Activated CD4-positive, alpha-beta T cell treated with anti-CD3 and anti-CD28 coated beads, Interleukin-2, amount 10 ng/mL, durations not matched to agents 24 days and 14 days (primary cell): ENCODE measurements around the gene MYH3. TPM values are rescaled to one million over a fixed set of nuclear protein-coding genes. Genes with fewer than 3 reads are reported as not detected.

ENCODE experiments used
- DNase-seq: peaks from one replicate; pipeline ENCODE4 v3.0.0; 2022
- H3K27ac Mint-ChIP-seq: one replicate; pipeline ENCODE4 v1.8.0; 2022; ENCODE audit warnings: mild to moderate bottlenecking, mixed read lengths
- H3K27me3 Mint-ChIP-seq: one replicate; pipeline ENCODE4 v1.8.0; 2022; ENCODE audit warnings: mixed read lengths
- H3K36me3 Mint-ChIP-seq: one replicate; pipeline ENCODE4 v1.8.0; 2022; ENCODE audit warnings: low read depth, mild to moderate bottlenecking, mixed read lengths
- H3K4me1 Mint-ChIP-seq: one replicate; pipeline ENCODE4 v1.8.0; 2021; ENCODE audit warnings: mixed read lengths
- H3K4me3 Mint-ChIP-seq: one replicate; pipeline ENCODE4 v1.8.0; 2022; ENCODE audit warnings: mild to moderate bottlenecking, moderate library complexity, mixed read lengths
- H3K9me3 Mint-ChIP-seq: one replicate; pipeline ENCODE4 v1.8.0; 2021; ENCODE audit warnings: mixed read lengths
- intact Hi-C: fragments of 100-400 bp; cut with micrococcal nuclease; formaldehyde crosslinking; loops from one replicate; pipeline ENCODE4 v1.15.1; 2023
- total RNA-seq: library from RNA; stranded (reverse); gene quantifications from 2 replicates; pipeline ENCODE4 v1.2.3, GENCODE V29; 2022

The MYH3 gene
- total RNA-seq, 1 donor from 2014 or later = 8.1 TPM

DNA sequence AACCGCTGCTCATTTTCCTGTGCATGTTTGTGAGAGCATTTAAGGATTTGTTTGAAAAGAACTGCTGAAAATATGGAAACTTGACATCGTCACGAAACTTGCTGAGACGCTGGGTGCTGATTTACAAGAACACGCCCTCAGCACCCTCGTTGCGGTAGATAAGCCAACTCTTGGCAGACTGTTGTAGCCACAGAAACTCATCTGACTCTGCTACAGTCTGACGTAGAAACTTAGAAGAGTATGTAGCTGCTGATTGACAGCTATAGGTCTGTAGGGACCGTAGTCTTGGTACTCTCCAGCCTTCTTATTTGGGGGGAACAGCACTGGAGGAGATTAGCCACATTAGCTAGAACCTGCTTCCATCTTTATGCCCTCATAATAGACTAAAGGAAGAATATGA is 71.6 kb downstream of the MYH3 start:
- Mint-ChIP-seq H3K36me3 (no peaks in the 10 kb centered on the region), H3K9me3 (no peaks in the 10 kb centered on the region)
- intact Hi-C loops = no loop called here

GRCh38 chr17:10583834-10584233 is 73.3 kb downstream of the MYH3 start:
- no peak overlapping the region for H3K27ac Mint-ChIP-seq
- H3K4me3 Mint-ChIP-seq = no peak overlapping the region
- H3K4me1 Mint-ChIP-seq = no peaks in the 10 kb centered on the region
- H3K27me3 Mint-ChIP-seq = peaks cover 3% of the 10 kb centered on the region
- intact Hi-C loops = no loop called here
- no peaks in the 10 kb centered on the region for H3K9me3 Mint-ChIP-seq
- no peaks in the 10 kb centered on the region for H3K36me3 Mint-ChIP-seq
- DNase-seq = no peak

More for the DNA sequence above, 71.6 kb downstream of the MYH3 start:
- DNase-seq = no peak
- no peak overlapping the region for H3K27ac Mint-ChIP-seq
- H3K27me3 Mint-ChIP-seq = peaks cover 3% of the 10 kb centered on the region
- H3K4me1 Mint-ChIP-seq = no peaks in the 10 kb centered on the region
- no peak overlapping the region for H3K4me3 Mint-ChIP-seq

DNA sequence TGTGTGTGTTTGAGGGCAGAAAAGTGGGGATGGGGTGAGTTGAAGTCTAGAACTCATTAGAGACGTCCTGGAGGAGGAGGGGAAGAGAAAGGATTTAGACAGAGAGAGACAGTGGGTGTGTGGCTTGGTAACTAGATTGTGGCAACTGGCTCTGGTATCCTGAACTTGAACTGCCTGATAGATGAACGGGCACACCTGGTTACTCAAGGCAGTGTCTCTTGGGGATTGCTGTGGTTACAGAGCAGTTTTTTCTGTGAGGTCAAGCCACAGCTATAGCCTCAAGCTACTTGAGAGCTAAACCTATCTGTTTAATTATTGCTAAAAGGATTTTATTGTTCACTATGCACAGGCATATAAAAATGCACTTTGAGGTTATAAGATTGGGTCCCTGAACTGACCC is 77.8 kb downstream of the MYH3 start:
- Mint-ChIP-seq H3K36me3 (no peaks in the 10 kb centered on the region), H3K4me1 (no peaks in the 10 kb centered on the region), H3K9me3 (no peaks in the 10 kb centered on the region), H3K27me3 (peaks cover 3% of the 10 kb centered on the region), H3K27ac (no peak overlapping the region), H3K4me3 (no peak overlapping the region)
- intact Hi-C loops = no loop called here
- DNase-seq = no peak

Other genes with a start within 250 kb of the MYH3 start
- gene MYH8, start 235.4 kb downstream of the MYH3 start, total RNA-seq = not detected in 2 replicates
- not detected in 2 replicates for gene MYH4, start 187.8 kb downstream of the MYH3 start, total RNA-seq
- not detected in 2 replicates for gene MYH1, start 138.8 kb downstream of the MYH3 start, total RNA-seq
- not detected in 2 replicates for gene MYH2, start 107.7 kb downstream of the MYH3 start, total RNA-seq
- 43.4 and 44.9 TPM in 2 replicates for gene SCO1, start 40.2 kb upstream of the MYH3 start, total RNA-seq
- 10.0 and 11.9 TPM in 2 replicates for gene ADPRM, start 40.3 kb upstream of the MYH3 start, total RNA-seq
- gene TMEM220, start 72.7 kb upstream of the MYH3 start, total RNA-seq = 0.56 and 1.3 TPM in 2 replicates
- gene TMEM238L, start 146.8 kb upstream of the MYH3 start, total RNA-seq = not detected in 2 replicates
- not detected in 2 replicates for gene PIRT, start 180.8 kb upstream of the MYH3 start, total RNA-seq